ENCODE data around the gene ADAMTS17.

DNA sequence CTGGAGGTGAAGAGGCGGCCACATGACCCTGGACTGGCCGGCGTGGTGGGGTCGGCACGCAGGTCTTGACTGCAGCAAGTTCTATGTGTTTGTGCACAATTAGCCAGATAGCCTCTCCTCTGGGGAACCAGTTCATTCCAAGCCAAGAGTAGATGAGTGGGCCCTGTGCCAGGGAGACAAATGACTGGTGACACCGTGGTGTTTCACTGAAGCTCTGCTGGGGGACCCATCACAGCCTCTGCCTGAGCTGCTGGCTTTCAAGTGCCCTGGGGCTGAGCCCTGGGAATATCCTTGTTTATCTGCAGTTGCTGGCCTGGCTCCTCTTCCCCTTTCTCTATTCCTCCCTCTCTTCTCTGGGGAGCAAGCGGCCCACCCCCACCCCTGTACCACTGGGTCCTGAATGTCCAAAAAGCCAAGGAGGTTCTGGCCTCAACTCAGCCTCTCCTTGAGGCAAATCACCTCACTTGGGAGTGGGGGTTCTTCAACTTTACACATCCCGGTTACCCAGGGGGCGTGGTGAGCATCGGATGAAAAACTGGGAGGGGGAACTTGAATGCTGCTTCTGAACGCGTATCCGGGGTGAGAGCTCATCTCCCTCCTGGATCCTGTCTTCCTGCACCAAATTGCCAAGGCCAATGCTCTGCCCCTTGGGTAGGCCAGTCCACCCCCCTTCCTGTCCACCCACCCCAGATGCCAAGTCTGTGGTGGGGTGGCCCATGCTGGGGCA is 408.9 kb downstream of the ADAMTS17 start:
- TF ChIP-seq, protein P1, sequence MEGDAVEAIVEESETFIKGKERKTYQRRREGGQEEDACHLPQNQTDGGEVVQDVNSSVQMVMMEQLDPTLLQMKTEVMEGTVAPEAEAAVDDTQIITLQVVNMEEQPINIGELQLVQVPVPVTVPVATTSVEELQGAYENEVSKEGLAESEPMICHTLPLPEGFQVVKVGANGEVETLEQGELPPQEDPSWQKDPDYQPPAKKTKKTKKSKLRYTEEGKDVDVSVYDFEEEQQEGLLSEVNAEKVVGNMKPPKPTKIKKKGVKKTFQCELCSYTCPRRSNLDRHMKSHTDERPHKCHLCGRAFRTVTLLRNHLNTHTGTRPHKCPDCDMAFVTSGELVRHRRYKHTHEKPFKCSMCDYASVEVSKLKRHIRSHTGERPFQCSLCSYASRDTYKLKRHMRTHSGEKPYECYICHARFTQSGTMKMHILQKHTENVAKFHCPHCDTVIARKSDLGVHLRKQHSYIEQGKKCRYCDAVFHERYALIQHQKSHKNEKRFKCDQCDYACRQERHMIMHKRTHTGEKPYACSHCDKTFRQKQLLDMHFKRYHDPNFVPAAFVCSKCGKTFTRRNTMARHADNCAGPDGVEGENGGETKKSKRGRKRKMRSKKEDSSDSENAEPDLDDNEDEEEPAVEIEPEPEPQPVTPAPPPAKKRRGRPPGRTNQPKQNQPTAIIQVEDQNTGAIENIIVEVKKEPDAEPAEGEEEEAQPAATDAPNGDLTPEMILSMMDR (IDR thresholded peaks at IDR 0.05; ENCODE audit: low read depth, low read length, poor library complexity, severe bottlenecking): no peak
- TF ChIP-seq EZH2phosphoT487 (IDR thresholded peaks at IDR 0.05; ENCODE audit: borderline replicate concordance, low read length): no peak

All from DOHH2 (cell line).